Epidermal melanocyte (primary cell): ENCODE measurements around the gene DECR2.
"Not testable (repeated sequence)": the region's sequence is repeated elsewhere in the genome, so short reads cannot be mapped to it uniquely, and the experiment has no call there.

Experiments used
- DNase-seq: peaks from one replicate; pipeline ENCODE4 v3.0.0; 2011; ENCODE audit warnings: low spot score; ENCODE audit not compliant: insufficient read length

The DECR2 gene

GRCh38 chr16:379183-379960 is 22.3 kb upstream of the DECR2 start:
- peak; percentile 5 for DNase-seq

- peak; percentile 12 for DNase-seq
Observed at GRCh38 chr16:379961-380761, 21.5 kb upstream of the DECR2 start.

- DNase-seq: no peak
Observed at GRCh38 chr16:380762-381011, 21.0 kb upstream of the DECR2 start.

- DNase-seq: peak; percentile 29
Observed at GRCh38 chr16:381012-381788, 20.5 kb upstream of the DECR2 start.

GRCh38 chr16:381789-382717 is 19.6 kb upstream of the DECR2 start, which contains the start of gene PGAP6:
Gene PGAP6, minus strand, starts transcription at chr16:381978. Its CDS starts 157 bp downstream, at chr16:381821.
- peak; percentile 84 for DNase-seq

GRCh38 chr16:383326-384051 is 18.2 kb upstream of the DECR2 start:
- peak; percentile 20 for DNase-seq

GRCh38 chr16:386641-387156 is 15.0 kb upstream of the DECR2 start:
- DNase-seq: no peak

- DNase-seq: not testable (repeated sequence)
Observed at GRCh38 chr16:387761-388666, 13.7 kb upstream of the DECR2 start.

GRCh38 chr16:389352-389751 is 12.3 kb upstream of the DECR2 start:
- DNase-seq: no peak

- no peak for DNase-seq
Observed at GRCh38 chr16:391885-392335, 9.8 kb upstream of the DECR2 start.

GRCh38 chr16:392450-393030 is 9.1 kb upstream of the DECR2 start:
- no peak for DNase-seq

GRCh38 chr16:396199-396598 is 5.5 kb upstream of the DECR2 start:
- no peak for DNase-seq

- DNase-seq: peak; percentile 82
Observed at GRCh38 chr16:396605-397004, 5.1 kb upstream of the DECR2 start.

- DNase-seq: no peak
Observed at GRCh38 chr16:397135-397661, 4.5 kb upstream of the DECR2 start, which contains the start of gene NME4. Gene NME4, plus strand, starts transcription at chr16:397199. Its CDS starts 24 bp downstream, at chr16:397223.

GRCh38 chr16:397736-398332 is 3.9 kb upstream of the DECR2 start:
- DNase-seq: peak; percentile 73

GRCh38 chr16:398561-399339 is 2.9 kb upstream of the DECR2 start:
- no peak for DNase-seq
